HepG2 (cell line): Measurements from ENCODE around the gene ARHGAP33. TPM values are rescaled to one million over a fixed set of nuclear protein-coding genes. Genes with fewer than 3 reads are reported as not detected.

Experiments used
- EED ChIP-seq: sonication (generic); formaldehyde crosslinking; IDR thresholded peaks from 2 replicates; pipeline ENCODE4 v1.5.0; 2020; ENCODE audit warnings: mild to moderate bottlenecking, missing genetic modification reagents
- FOXM1 ChIP-seq: sonication (generic); formaldehyde crosslinking; IDR thresholded peaks from 2 replicates; pipeline ENCODE4 v1.5.0; 2020; ENCODE audit warnings: missing genetic modification reagents
- GLI4 ChIP-seq: sonication (generic); formaldehyde crosslinking; IDR thresholded peaks from 2 replicates; pipeline ENCODE4 v1.5.1; 2020; ENCODE audit warnings: missing genetic modification reagents, mild to moderate bottlenecking, moderate library complexity, borderline replicate concordance
- GMEB2 ChIP-seq: IDR thresholded peaks from 2 replicates; pipeline ENCODE4 v1.6.1; 2016; ENCODE audit warnings: missing biosample characterization, missing genetic modification reagents, low read depth
- HCFC1 ChIP-seq: fragments of 150-350 bp; IDR thresholded peaks from 2 replicates; pipeline ENCODE4 v1.6.1; 2014; ENCODE audit warnings: low read depth, low read length
- IRF9 ChIP-seq: sonication (generic); formaldehyde crosslinking; IDR thresholded peaks from 2 replicates; pipeline ENCODE4 v1.8.0; 2022; ENCODE audit warnings: missing genetic modification reagents, mild to moderate bottlenecking, borderline replicate concordance
- MTF2 ChIP-seq: sonication (generic); formaldehyde crosslinking; IDR thresholded peaks from 2 replicates; pipeline ENCODE4 v1.5.0; 2020; ENCODE audit warnings: missing genetic modification reagents, borderline replicate concordance
- PAWR ChIP-seq: sonication (generic); formaldehyde crosslinking; IDR thresholded peaks from 2 replicates; pipeline ENCODE4 v1.4.0; 2020; ENCODE audit warnings: missing genetic modification reagents, mild to moderate bottlenecking, borderline replicate concordance
- POLR2A ChIP-seq, 2 experiments: IDR thresholded peaks; 2 replicates each; pipeline ENCODE4 v1.6.1; 2011; ENCODE audit warnings: low read depth in 2 of 2, low read length in 2 of 2, mild to moderate bottlenecking in 1 of 2, moderate library complexity in 1 of 2; ENCODE audit not compliant: insufficient read depth in 1 of 2
- PREB ChIP-seq: sonication (generic); formaldehyde crosslinking; IDR thresholded peaks from 2 replicates; pipeline ENCODE4 v1.4.0; 2020; ENCODE audit warnings: missing genetic modification reagents
- REST ChIP-seq, 2 experiments: IDR thresholded peaks; 2 replicates each; pipeline ENCODE4 v1.6.1; 2011 to 2012; ENCODE audit warnings: low read length in 2 of 2, borderline replicate concordance in 1 of 2, low read depth in 1 of 2, mild to moderate bottlenecking in 1 of 2, moderate library complexity in 1 of 2
- SMAD1 ChIP-seq: sonication (generic); formaldehyde crosslinking; IDR thresholded peaks from 2 replicates; pipeline ENCODE4 v1.4.0; 2020; ENCODE audit warnings: missing genetic modification reagents, low read depth, mild to moderate bottlenecking, borderline replicate concordance
- TCF7L2 ChIP-seq: IDR thresholded peaks from 2 replicates; pipeline ENCODE4 v1.6.1; 2011; ENCODE audit warnings: mild to moderate bottlenecking, low read depth, low read length, moderate library complexity
- TEAD2 ChIP-seq: sonication (generic); formaldehyde crosslinking; IDR thresholded peaks from 2 replicates; pipeline ENCODE4 v1.9.0; 2021; ENCODE audit warnings: missing genetic modification reagents
- TEAD3 ChIP-seq: optimal IDR thresholded peaks from 2 replicates; pipeline ENCODE3; 2016; ENCODE audit warnings: borderline replicate concordance
- ZFY ChIP-seq: sonication (generic); formaldehyde crosslinking; IDR thresholded peaks from 2 replicates; pipeline ENCODE4 v1.4.0; 2020; ENCODE audit warnings: missing genetic modification reagents
- ZNF230 ChIP-seq: sonication (generic); formaldehyde crosslinking; IDR thresholded peaks from 2 replicates; pipeline ENCODE4 v1.4.0; 2020; ENCODE audit warnings: mild to moderate bottlenecking, missing genetic modification reagents
- ZNF235 ChIP-seq: sonication (generic); formaldehyde crosslinking; IDR thresholded peaks from 2 replicates; pipeline ENCODE4 v1.8.1; 2023; ENCODE audit warnings: mild to moderate bottlenecking, missing genetic modification reagents, borderline replicate concordance
- ZNF383 ChIP-seq: sonication (generic); formaldehyde crosslinking; IDR thresholded peaks from 2 replicates; pipeline ENCODE4 v1.4.0; 2020; ENCODE audit warnings: missing genetic modification reagents, mild to moderate bottlenecking, borderline replicate concordance
- ZNF460 ChIP-seq: sonication (generic); formaldehyde crosslinking; IDR thresholded peaks from 2 replicates; pipeline ENCODE4 v1.5.1; 2020; ENCODE audit warnings: missing genetic modification reagents, mild to moderate bottlenecking, borderline replicate concordance
- ZNF549 ChIP-seq: sonication (generic); formaldehyde crosslinking; IDR thresholded peaks from 2 replicates; pipeline ENCODE4 v1.5.0; 2020; ENCODE audit warnings: missing genetic modification reagents
- ZNF780A ChIP-seq: sonication (generic); formaldehyde crosslinking; IDR thresholded peaks from 2 replicates; pipeline ENCODE4 v1.8.0; 2022; ENCODE audit warnings: mild to moderate bottlenecking, missing genetic modification reagents, moderate library complexity
- ZNF879 ChIP-seq: sonication (generic); formaldehyde crosslinking; IDR thresholded peaks from 2 replicates; pipeline ENCODE4 v1.8.1; 2023; ENCODE audit warnings: missing genetic modification reagents
- ZSCAN20 ChIP-seq: sonication (generic); formaldehyde crosslinking; IDR thresholded peaks from 2 replicates; pipeline ENCODE4 v1.4.0; 2020; ENCODE audit warnings: missing genetic modification reagents, mild to moderate bottlenecking, borderline replicate concordance
- polyA plus RNA-seq, 8 experiments: library from polyadenylated mRNA; depleted of rRNA in 3 of 8; stranded (reverse) in 7 of 8; unstranded in 1 of 8; fragments of >200 nt; fragmentation: Illumina TruSeq in 4 of 8; extraction: Trizol in 4 of 8; gene quantifications; 2 replicates each; pipeline versions ENCODE4 v1.2.1 to v1.2.3, GENCODE V29; 2011 to 2016; ENCODE audit warnings: low read depth in 4 of 8, missing spikeins in 1 of 8, mixed read lengths in 1 of 8; ENCODE audit not compliant: insufficient read depth in 1 of 8
- total RNA-seq, 5 experiments: library from RNA; depleted of rRNA; stranded (reverse); fragments of >200 nt; fragmentation: Illumina TruSeq; extraction: Trizol; gene quantifications; 2 replicates each; pipeline ENCODE4 v1.2.3, GENCODE V29; 2016; ENCODE audit warnings: low read depth in 1 of 5

Gene ARHGAP33
- total and polyA plus RNA-seq, 2 of the 13 experiments (the other 11 are each of a cell fraction or from before 2014, with no cell fraction given) = 1.3 to 2.7 TPM

- TF ChIP-seq IRF9 (CRISPR knock-in tag) (peak; percentile 92), TCF7L2 (no peak), ZNF780A (CRISPR knock-in tag) (peak; percentile 86), PREB (CRISPR knock-in tag) (no peak), SMAD1 (CRISPR knock-in tag) (no peak), GLI4 (peak; percentile 91), POLR2A (IDR thresholded peaks at IDR 0.05; ENCODE audit: insufficient read depth in 1 of 2, low read depth in 2 of 2, low read length in 2 of 2) (no peak), ZNF460 (CRISPR knock-in tag) (no peak), ZNF235 (peak; percentile 92; the same call in 1 of the 2 replicates), MTF2 (CRISPR knock-in tag) (peak; percentile 69; the same call in 1 of the 2 replicates), EED (no peak; the same call in 1 of the 2 replicates), REST (IDR thresholded peaks at IDR 0.05; ENCODE audit: borderline replicate concordance in 1 of 2, low read depth in 1 of 2, low read length in 2 of 2) (peak in 1 of 2 experiments; percentile 100), ZNF230 (CRISPR knock-in tag) (peak; percentile 72; the same call in 1 of the 2 replicates), TEAD3 (CRISPR knock-in tag) (peak; percentile 61), TEAD2 (CRISPR knock-in tag) (peak; percentile 73; the same call in 1 of the 2 replicates), ZNF879 (CRISPR knock-in tag) (peak; percentile 96), GMEB2 (CRISPR knock-in tag) (no peak), FOXM1 (no peak), ZFY (CRISPR knock-in tag) (peak; percentile 33; the same call in 1 of the 2 replicates), PAWR (CRISPR knock-in tag) (no peak), ZNF549 (CRISPR knock-in tag) (no peak), ZNF383 (CRISPR knock-in tag) (no peak), HCFC1 (no peak), ZSCAN20 (CRISPR knock-in tag) (no peak)
Measured at GRCh38 chr19:35828692-35829301, 53.4 kb downstream of the ARHGAP33 start (continued).
